Stimulated activated memory B cell treated with anti-CD40 and anti-IgM and Interleukin-4, amounts not matched to agents 10 μg/mL and 1 μg/mL and 100 μg/mL, for 72 hours (primary cell): ENCODE measurements around the gene KRTAP5-11.
A peak's percentile ranks its signal among the peaks of the same experiment; 100 is the strongest.
"Not testable (repeated sequence)": the region's sequence is repeated elsewhere in the genome, so short reads cannot be mapped to it uniquely, and the experiment has no call there.

Experiments
- ATAC-seq: fragments of 150-1000 bp; cut with Tn5 transposase; 2 replicates; pipeline ENCODE4 v1.10.0; 2021
- H3K27ac Mint-ChIP-seq: one replicate; pipeline ENCODE4 v1.8.0; 2022; ENCODE audit warnings: mild to moderate bottlenecking, mixed read lengths
- H3K27me3 Mint-ChIP-seq: one replicate; pipeline ENCODE4 v1.8.0; 2022; ENCODE audit warnings: mixed read lengths
- H3K36me3 Mint-ChIP-seq: one replicate; pipeline ENCODE4 v1.8.0; 2022; ENCODE audit warnings: mixed read lengths
- H3K4me1 Mint-ChIP-seq: one replicate; pipeline ENCODE4 v1.8.0; 2022; ENCODE audit warnings: mixed read lengths
- H3K4me3 Mint-ChIP-seq: one replicate; pipeline ENCODE4 v1.8.0; 2022; ENCODE audit warnings: mild to moderate bottlenecking, moderate library complexity, mixed read lengths
- H3K9me3 Mint-ChIP-seq: one replicate; pipeline ENCODE4 v1.8.0; 2022; ENCODE audit warnings: mixed read lengths

The KRTAP5-11 gene, protein sequence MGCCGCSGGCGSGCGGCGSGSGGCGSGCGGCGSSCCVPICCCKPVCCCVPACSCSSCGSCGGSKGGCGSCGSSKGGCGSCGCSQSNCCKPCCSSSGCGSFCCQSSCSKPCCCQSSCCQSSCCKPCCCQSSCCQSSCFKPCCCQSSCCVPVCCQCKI

DNA sequence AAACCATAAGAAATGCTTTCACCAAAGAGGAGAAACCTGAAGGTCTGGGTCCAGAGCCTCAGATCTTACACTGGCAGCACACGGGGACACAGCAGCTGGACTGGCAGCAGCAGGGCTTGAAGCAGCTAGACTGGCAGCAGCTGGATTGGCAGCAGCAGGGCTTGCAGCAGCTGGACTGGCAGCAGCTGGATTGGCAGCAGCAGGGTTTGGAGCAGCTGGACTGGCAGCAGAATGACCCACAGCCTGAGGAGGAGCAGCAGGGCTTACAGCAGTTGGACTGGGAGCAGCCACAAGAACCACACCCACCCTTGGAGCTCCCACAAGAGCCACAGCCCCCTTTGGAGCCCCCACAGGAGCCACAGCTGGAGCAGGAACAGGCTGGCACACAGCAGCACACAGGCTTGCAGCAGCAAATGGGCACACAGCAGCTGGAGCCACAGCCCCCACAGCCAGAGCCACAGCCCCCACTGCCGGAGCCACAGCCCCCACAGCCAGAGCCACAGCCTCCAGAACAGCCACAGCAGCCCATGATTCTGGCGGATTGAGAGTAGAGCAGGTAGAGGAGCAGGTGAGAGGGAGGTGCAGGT lies at the start of gene KRTAP5-11:
KRTAP5-11 (minus strand) TSS at position 567 of the 587 bp plus-strand sequence; CDS start at position 529, 38 bp downstream.
- peaks cover 53% of the 10 kb centered on the region for H3K27me3 Mint-ChIP-seq
- no peaks in the 10 kb centered on the region for H3K9me3 Mint-ChIP-seq
- no peaks in the 10 kb centered on the region for H3K36me3 Mint-ChIP-seq
- H3K27ac Mint-ChIP-seq: no peak within 1 kb of the TSS
- no peak for ATAC-seq
- peaks cover 5% of the 10 kb centered on the region for H3K4me1 Mint-ChIP-seq
- no peak within 1 kb of the TSS for H3K4me3 Mint-ChIP-seq

DNA sequence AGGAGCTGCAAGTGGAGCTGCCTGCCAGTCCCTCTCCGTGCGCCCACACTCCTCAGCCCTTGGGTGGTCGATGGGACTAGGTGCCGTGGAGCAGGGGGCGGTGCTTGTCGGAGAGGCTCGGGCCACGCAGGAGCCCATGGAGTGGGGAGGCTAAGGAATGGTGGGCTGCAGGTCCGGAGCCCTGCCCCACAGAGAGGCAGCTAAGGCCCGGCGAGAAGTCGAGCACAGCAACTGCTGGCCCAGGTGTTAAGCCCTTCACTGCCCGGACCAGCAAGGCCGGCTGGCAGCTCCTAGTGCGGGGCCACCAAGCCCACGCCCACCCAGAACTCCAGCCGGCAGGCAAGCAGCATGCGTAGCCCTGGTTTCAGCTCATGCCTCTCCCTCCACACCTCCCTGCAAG lies 48.9 kb upstream of the KRTAP5-11 start:
- H3K27me3 Mint-ChIP-seq: peaks cover 29% of the 10 kb centered on the region
- not testable (repeated sequence) for H3K4me3 Mint-ChIP-seq

DNA sequence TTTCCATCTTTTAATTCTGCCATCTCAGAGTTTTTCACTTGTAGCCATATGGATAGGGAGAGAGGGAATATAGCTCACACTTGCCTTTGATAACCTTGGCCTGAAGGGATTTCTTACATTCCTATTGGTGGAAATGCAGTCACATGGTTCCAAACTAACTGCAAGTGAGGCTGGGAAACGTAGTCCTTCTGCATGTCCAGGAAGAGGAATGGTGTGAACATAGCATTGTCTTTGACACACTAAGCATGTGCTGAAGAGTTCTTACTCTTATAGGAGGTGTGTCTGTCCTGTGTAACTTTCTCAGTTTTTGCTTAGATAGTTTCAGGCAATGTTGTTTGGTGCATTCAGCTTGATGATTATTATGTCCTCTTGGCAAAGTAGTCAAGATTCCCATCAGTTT lies 47.4 kb upstream of the KRTAP5-11 start:
- H3K9me3 Mint-ChIP-seq, H3K4me3 Mint-ChIP-seq, H3K27ac Mint-ChIP-seq, H3K4me1 Mint-ChIP-seq, H3K36me3 Mint-ChIP-seq, ATAC-seq: not testable (repeated sequence)
- H3K27me3 Mint-ChIP-seq: peaks cover 19% of the 10 kb centered on the region

More for the DNA sequence above, 48.9 kb upstream of the KRTAP5-11 start:
- not testable (repeated sequence) for H3K27ac Mint-ChIP-seq, H3K9me3 Mint-ChIP-seq, ATAC-seq, H3K36me3 Mint-ChIP-seq, H3K4me1 Mint-ChIP-seq

DNA sequence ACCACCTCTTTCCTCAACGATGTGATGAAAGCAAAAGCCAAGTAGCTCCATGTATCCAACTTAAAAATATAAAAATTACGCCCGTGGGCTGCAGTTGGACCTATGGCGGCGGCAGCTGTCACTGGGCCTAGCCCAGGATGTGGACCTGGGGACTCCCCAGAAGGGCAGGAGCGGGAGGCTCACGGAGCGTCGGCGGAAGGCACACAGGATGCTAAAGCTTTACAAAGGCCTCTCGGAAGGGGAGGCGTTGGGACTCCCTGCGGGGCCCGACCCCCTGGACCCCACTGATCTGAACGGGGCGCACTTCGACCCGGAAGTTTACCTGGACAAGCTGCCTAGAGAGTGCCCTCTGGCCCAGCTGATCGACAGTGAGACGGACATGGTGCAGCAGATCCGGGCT lies 46.3 kb upstream of the KRTAP5-11 start:
- H3K9me3 Mint-ChIP-seq, H3K27ac Mint-ChIP-seq, H3K4me1 Mint-ChIP-seq, H3K4me3 Mint-ChIP-seq, ATAC-seq, H3K36me3 Mint-ChIP-seq: not testable (repeated sequence)
- H3K27me3 Mint-ChIP-seq: peaks cover 22% of the 10 kb centered on the region

DNA sequence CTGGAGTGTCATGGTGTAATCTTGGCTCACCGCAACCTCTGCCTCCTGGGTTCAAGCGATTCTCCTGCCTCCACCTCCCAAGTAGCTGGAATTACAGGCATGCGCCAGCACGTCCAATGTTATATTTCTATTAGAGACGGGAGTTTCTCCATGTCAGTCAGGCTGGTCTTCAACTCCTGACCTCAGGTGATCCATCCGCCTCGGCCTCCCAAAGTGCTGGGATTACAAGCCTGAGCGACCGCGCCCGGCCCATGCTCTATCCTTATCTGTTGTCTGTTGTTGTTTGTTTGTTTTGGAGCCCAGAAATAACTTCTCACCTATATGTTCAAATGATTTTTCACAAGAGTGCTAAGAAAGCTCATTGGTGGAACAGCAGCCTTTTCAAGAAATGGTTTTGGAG lies 40.6 kb upstream of the KRTAP5-11 start:
- not testable (repeated sequence) for H3K36me3 Mint-ChIP-seq, H3K4me1 Mint-ChIP-seq, H3K4me3 Mint-ChIP-seq, H3K9me3 Mint-ChIP-seq, H3K27ac Mint-ChIP-seq, ATAC-seq
- peaks cover 42% of the 10 kb centered on the region for H3K27me3 Mint-ChIP-seq

DNA sequence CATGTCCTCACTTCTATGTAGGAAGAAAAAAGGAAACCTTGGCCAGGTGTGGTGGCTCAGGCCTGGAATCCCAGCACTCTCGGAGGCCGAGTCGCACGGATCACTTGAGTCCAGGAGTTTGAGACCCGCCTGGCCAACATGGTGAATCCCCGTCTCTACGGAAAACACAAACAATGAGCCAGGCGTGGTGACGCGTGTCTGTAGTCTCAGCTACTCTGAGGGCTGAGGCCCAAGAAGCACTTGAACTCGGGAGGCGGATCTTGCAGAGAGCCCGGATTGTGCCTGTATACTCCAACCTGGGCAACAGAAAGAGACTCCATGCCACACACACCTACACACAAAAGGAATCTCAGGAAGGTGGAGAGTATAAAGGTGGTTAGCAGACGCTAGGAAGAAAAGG lies 39.9 kb upstream of the KRTAP5-11 start:
- peaks cover 42% of the 10 kb centered on the region for H3K27me3 Mint-ChIP-seq
- not testable (repeated sequence) for H3K4me1 Mint-ChIP-seq, H3K27ac Mint-ChIP-seq, H3K36me3 Mint-ChIP-seq, H3K4me3 Mint-ChIP-seq, H3K9me3 Mint-ChIP-seq, ATAC-seq

DNA sequence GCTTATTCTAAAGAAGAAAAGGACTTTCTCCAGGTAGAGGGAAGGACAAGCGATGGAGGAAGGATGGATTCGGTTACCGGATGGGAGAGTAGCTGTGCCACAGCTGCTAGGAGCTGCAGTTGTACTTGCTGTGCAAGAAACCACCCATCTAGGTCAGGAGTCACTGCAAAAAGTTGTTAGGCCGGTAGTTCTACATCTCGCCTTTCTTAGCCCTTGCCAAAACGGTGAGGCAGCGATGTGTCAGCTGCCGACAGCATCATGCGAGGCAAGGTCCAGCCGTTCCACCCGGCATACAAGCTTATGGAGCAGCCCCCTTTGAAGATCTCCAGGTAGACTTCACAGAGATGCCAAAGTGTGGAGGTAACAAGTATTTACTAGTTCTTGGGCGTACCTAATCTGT lies 32.3 kb upstream of the KRTAP5-11 start:
- not testable (repeated sequence) for H3K36me3 Mint-ChIP-seq, H3K9me3 Mint-ChIP-seq, ATAC-seq, H3K4me3 Mint-ChIP-seq, H3K4me1 Mint-ChIP-seq, H3K27ac Mint-ChIP-seq
- H3K27me3 Mint-ChIP-seq: peaks cover 29% of the 10 kb centered on the region

DNA sequence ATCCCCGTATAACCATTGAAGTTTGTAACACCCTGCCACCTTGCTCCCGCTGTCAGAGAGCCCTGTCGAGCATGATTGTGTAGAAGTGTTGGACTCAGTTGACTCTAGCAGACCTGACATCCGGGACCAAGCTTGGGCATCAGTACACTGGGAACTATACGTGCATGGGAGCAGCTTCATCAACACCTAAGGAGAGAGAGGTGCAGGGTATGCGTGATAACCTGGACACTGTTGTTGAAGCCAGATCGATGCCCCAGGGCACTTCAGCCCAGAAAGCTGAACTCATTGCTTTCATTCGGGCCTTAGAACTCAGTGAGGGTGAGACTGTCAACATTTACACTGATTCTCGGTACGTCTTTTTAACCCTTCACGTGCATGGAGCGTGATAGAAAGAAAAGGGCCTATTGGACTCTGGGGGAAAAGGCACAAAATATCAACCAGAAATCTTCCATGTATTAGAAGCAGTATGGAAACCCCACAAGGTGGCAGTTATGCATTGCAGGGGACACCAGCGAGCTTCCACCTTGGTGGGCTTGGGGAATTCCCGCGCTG lies 31.8 kb upstream of the KRTAP5-11 start:
- peaks cover 33% of the 10 kb centered on the region for H3K27me3 Mint-ChIP-seq
- not testable (repeated sequence) for H3K27ac Mint-ChIP-seq, H3K4me1 Mint-ChIP-seq, H3K4me3 Mint-ChIP-seq, H3K36me3 Mint-ChIP-seq, H3K9me3 Mint-ChIP-seq, ATAC-seq

DNA sequence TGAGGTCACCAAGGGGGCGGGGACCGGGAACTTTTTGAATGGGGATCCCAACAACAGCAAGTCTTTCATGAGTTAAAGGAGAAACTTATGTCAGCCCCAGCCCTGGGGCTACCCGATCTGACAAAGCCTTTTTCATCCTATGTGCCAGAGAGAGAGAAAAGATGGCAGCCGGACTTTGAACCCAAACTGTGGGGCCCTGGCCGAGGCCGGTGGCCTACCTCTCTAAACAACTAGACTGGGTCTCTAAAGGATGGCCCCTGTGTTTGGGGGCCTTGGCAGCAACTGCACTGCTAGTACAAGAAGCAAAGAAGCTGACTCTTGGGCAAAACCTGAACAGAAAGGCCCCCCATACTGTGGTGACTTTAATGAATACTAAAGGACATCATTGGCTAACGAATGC lies 31.3 kb upstream of the KRTAP5-11 start:
- H3K27ac Mint-ChIP-seq, H3K36me3 Mint-ChIP-seq, H3K9me3 Mint-ChIP-seq, H3K4me3 Mint-ChIP-seq, H3K4me1 Mint-ChIP-seq, ATAC-seq: not testable (repeated sequence)
- H3K27me3 Mint-ChIP-seq: peaks cover 38% of the 10 kb centered on the region

DNA sequence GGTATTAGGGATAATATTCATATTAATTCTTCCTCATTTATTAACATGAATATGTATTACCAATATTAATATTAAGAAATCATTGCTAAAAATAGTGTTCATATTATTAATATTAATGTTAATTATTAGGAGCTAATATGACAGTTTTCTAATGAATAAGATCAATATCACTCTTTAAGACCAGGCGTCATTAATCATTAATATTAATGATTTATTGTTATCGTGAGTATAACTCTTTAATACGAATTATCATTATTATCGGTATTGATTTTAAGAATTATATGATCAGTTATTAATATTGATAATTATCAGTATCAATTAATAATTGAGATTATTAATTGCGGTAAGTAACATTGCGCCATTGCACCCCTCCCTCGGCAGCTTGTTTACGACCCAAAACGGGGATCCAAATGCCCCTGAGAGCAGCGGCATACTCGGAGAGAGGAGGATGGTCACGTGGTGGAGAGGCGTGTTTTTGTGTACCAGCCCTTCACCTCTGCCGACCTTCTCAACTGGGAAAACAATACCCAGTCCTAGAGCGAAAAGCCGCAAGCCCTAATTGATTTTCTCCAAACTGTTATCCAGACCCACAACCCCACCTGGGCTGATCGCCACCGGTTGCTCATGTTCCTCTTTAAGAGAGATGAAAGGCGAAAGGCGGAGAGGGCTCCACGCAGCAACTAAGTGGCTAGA lies 28.7 kb upstream of the KRTAP5-11 start:
- Mint-ChIP-seq H3K4me1 (peaks cover 13% of the 10 kb centered on the region), H3K27me3 (peaks cover 62% of the 10 kb centered on the region)
- not testable (repeated sequence) for H3K36me3 Mint-ChIP-seq, H3K4me3 Mint-ChIP-seq, H3K27ac Mint-ChIP-seq, H3K9me3 Mint-ChIP-seq, ATAC-seq

DNA sequence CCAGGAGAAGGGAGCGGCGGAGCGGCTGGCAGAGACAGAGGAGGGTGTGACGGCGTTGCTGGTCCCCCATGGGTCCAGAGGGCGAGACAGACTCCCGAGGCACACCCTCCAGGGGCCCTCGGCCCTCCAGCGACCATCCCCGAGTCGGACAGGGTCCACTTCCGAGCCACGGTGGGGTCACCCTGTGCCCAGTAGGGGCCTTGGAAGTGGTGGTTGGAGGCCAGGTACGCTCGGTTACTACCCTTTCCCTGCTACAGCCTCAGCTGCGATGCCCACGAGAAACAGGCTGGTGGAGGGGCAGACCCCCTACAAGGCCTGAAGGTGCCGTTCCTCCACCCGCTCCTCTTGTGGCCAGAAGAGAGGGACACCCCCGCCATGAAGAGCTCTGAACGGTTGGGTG lies 25.6 kb upstream of the KRTAP5-11 start:
- H3K4me1 Mint-ChIP-seq: peaks cover 13% of the 10 kb centered on the region
- H3K4me3 Mint-ChIP-seq, H3K9me3 Mint-ChIP-seq, ATAC-seq, H3K27ac Mint-ChIP-seq, H3K36me3 Mint-ChIP-seq: not testable (repeated sequence)
- peaks cover 73% of the 10 kb centered on the region for H3K27me3 Mint-ChIP-seq

DNA sequence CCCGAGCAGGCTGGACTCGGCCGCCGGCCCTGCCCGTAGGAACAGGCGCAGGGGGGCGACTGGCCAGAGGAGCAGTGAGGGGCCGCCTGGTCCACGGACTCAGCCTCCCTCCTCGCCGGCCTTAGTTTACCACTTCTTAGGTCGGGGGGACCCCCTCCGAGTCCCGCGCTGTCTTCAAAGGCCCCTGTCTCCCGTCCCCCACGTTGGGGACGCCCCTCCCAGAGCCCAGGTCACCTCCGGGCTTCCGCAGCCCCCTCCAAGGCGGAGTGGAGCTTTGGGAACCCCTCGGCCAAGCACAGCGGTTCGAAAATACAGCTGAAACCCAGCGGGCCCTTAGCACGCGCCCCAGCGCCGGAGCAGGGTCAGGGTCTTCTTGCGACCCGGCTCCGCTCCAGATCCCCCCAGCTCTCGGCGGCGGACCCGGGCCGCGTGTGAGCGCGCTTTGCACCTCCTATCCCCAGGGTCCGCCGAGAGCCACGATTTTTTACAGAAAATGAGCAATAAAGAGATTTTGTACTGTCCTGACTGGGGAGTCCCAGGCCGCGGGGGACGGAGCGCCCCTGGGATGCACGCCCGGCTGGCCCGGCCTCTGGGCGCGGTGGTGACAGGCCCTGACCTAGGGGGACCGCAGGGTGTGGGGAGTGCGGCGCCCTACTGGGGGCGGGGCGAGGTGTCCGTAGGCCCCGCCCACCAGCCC lies 25.0 kb upstream of the KRTAP5-11 start:
- Mint-ChIP-seq H3K4me3 (peak overlapping the region; percentile 58), H3K4me1 (peaks cover 13% of the 10 kb centered on the region), H3K27me3 (peaks cover 74% of the 10 kb centered on the region)
- H3K36me3 Mint-ChIP-seq, H3K9me3 Mint-ChIP-seq, H3K27ac Mint-ChIP-seq, ATAC-seq: not testable (repeated sequence)

DNA sequence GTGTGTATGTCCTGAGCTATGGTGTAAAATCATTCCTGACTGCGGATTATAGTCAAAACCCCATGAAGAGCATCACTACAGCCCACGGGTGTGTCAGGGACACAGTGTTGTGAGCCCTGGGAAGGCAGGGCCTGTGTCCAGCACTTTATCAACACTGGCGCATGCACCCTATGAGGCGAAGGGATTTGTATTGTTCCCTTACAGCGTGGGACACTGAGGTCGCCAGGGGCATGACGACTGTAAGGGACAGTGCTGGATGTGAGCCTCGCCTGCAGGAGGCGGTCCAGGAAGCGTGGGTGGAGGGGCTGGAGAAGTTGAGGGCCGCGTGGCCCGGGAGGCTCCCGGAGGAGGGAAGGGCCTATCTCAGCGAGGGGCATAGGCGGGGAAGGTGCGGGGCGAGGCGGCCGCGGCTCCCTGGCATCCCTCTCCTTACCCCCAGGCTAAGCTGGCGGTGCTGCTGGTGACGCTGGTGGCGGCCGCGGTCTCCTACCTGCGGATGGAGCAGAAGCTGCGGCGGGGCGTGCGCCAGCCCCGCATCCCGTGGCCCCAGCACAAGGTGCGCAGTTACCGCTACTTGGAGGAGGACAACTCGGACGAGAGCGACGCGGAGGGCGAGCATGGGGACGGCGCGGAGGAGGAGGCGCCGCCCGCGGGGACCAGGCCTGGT lies 24.3 kb upstream of the KRTAP5-11 start:
- not testable (repeated sequence) for H3K4me3 Mint-ChIP-seq, H3K27ac Mint-ChIP-seq, ATAC-seq, H3K9me3 Mint-ChIP-seq, H3K36me3 Mint-ChIP-seq
- peaks cover 74% of the 10 kb centered on the region for H3K27me3 Mint-ChIP-seq
- H3K4me1 Mint-ChIP-seq: peaks cover 13% of the 10 kb centered on the region

DNA sequence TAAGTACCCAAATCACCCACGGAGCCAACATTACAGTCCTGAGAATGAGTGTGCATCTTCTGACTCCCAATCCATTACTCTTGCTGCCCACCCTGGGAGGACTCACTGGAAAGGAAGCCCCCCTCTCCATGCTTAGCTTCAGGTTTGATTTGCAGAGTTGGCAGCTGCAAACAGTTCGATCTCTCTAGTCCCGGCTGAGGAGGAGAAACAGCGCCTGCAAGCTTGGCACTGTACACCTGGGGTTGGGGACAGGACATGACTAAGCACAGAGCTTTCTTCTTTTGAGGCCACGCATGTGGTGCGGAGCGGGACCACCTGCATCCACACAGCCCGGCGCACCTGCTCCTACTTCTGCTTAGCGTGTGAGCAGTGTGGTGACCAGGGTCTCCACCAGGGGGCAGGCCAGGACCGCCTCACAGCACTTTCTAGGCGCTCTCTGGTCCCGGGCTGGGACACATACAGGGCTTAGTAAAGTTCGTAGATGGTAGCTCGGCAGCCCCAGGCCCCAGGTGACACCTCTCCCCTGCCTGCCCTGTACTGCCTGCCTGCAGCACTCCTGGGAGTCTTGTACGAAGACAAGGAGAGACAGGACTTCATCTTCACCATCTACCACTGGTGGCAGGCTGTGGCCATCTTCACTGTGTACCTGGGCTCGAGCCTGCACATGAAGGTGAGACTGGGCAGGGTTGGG lies 22.3 kb upstream of the KRTAP5-11 start:
- not testable (repeated sequence) for ATAC-seq

More for the DNA sequence above, 22.3 kb upstream of the KRTAP5-11 start:
- Mint-ChIP-seq H3K27me3 (peaks cover 77% of the 10 kb centered on the region), H3K4me1 (peaks cover 13% of the 10 kb centered on the region)
- not testable (repeated sequence) for H3K9me3 Mint-ChIP-seq, H3K4me3 Mint-ChIP-seq, H3K27ac Mint-ChIP-seq, H3K36me3 Mint-ChIP-seq
